CD4-positive, alpha-beta T cell (primary cell): Measurements from ENCODE around the gene DDN. TPM values are rescaled to one million over a fixed set of nuclear protein-coding genes. Genes with fewer than 3 reads are reported as not detected.

Experiments
- ATAC-seq: fragments of 200-7000 bp; cut with Tn5 transposase; one replicate; pipeline ENCODE4 v1.10.0; 2022; ENCODE audit warnings: mild to moderate bottlenecking; ENCODE audit not compliant: poor library complexity
- CTCF ChIA-PET: fragments of 350-600 bp; sonication (Branson Sonifier 250); formaldehyde crosslinking; loops from one replicate; lab custom pipeline; 2021; ENCODE audit warnings: antibody characterized with exemption, inconsistent platforms; lab: Charles Lee
- POLR2A ChIA-PET: fragments of 350-600 bp; sonication (Branson Sonifier 250); formaldehyde crosslinking; loops from one replicate; lab custom pipeline; 2021; ENCODE audit warnings: antibody characterized with exemption, inconsistent platforms; lab: Charles Lee
- DNase-seq, 14 experiments: peaks; one replicate each; pipeline ENCODE4 v3.0.0-alpha.2; 2013 to 2020; ENCODE audit warnings: mixed read lengths in 2 of 14
- H3K27ac ChIP-seq, 2 donors: one replicate each; pipeline versions ENCODE4 v1.5.1 to v1.7.0; 2013; ENCODE audit warnings: low read length in 2 of 2, low read depth in 1 of 2, mild to moderate bottlenecking in 1 of 2
- H3K27me3 ChIP-seq, 2 experiments: 1 replicate in 1 of 2; 2 replicates in 1 of 2; pipeline versions ENCODE4 v1.6.1 to v1.7.0; 2013; ENCODE audit warnings: low read length in 2 of 2, control low read depth in 1 of 2, mild to moderate bottlenecking in 1 of 2, moderate library complexity in 1 of 2; ENCODE audit not compliant: insufficient read depth in 2 of 2, control insufficient read depth in 1 of 2
- H3K36me3 ChIP-seq: one replicate; pipeline ENCODE4 v1.6.1; 2013; ENCODE audit warnings: low read length, control low read depth; ENCODE audit not compliant: insufficient read depth
- H3K4me1 ChIP-seq: one replicate; pipeline ENCODE4 v1.6.1; 2013; ENCODE audit warnings: low read length, control low read depth; ENCODE audit not compliant: insufficient read depth
- H3K4me3 ChIP-seq: one replicate; pipeline ENCODE4 v1.5.1; 2013; ENCODE audit warnings: mild to moderate bottlenecking, low read length, moderate library complexity
- H3K9me3 ChIP-seq, 2 experiments: 1 replicate in 1 of 2; 2 replicates in 1 of 2; pipeline versions ENCODE4 v1.6.1 to v1.7.0; 2013; ENCODE audit warnings: low read length in 2 of 2, mild to moderate bottlenecking in 2 of 2, control low read depth in 1 of 2, moderate library complexity in 1 of 2; ENCODE audit not compliant: control insufficient read depth in 1 of 2, insufficient read depth in 1 of 2
- H3K27ac Mint-ChIP-seq: one replicate; pipeline ENCODE4 v1.8.0; 2020; ENCODE audit warnings: mixed read lengths
- H3K27me3 Mint-ChIP-seq: one replicate; pipeline ENCODE4 v1.8.0; 2021; ENCODE audit warnings: mixed read lengths
- H3K36me3 Mint-ChIP-seq: one replicate; pipeline ENCODE4 v1.8.0; 2021; ENCODE audit warnings: low read depth, mixed read lengths
- H3K4me1 Mint-ChIP-seq: one replicate; pipeline ENCODE4 v1.8.0; 2021; ENCODE audit warnings: low read depth, mixed read lengths
- H3K4me3 Mint-ChIP-seq: one replicate; pipeline ENCODE4 v1.8.0; 2020; ENCODE audit warnings: mild to moderate bottlenecking, mixed read lengths
- H3K9me3 Mint-ChIP-seq: one replicate; pipeline ENCODE4 v1.8.0; 2020; ENCODE audit warnings: mixed read lengths
- CTCF ChIP-seq: fragments of 200-600 bp; IDR thresholded peaks from one replicate; pipeline ENCODE4 v1.8.0; 2022; ENCODE audit warnings: antibody characterized with exemption, mild to moderate bottlenecking
- intact Hi-C, 2 experiments: fragments of 100-400 bp; cut with DNase I in 1 of 2; cut with micrococcal nuclease in 1 of 2; formaldehyde crosslinking; loops; one replicate each; pipeline versions ENCODE4 v1.15.1 to v1.9.0; 2023 to 2025; cut with DNase I, micrococcal nuclease
- total RNA-seq, 174 experiments: library from RNA in 2 of 174; stranded (reverse) in 2 of 174; gene quantifications; one replicate each; pipeline ENCODE4 v1.2.3 and lab custom pipeline; 2021 to 2026

DDN gene
- total RNA-seq, 2 experiments from 2014 or later = 0.30 to 0.47 TPM

- Histone ChIP-seq H3K4me3 (no peak overlapping the region), H3K9me3 (no peaks in the 10 kb centered on the region), H3K36me3 (peaks cover 81% of the 10 kb centered on the region), H3K27me3 (no peaks in the 10 kb centered on the region), H3K4me1 (no peaks in the 10 kb centered on the region), H3K27ac (no peak overlapping the region)
- no peak overlapping the region for H3K4me3 Mint-ChIP-seq
- no peak overlapping the region for H3K27ac Mint-ChIP-seq
- peaks cover 71% of the 10 kb centered on the region for H3K36me3 Mint-ChIP-seq
- no peaks in the 10 kb centered on the region for H3K9me3 Mint-ChIP-seq
- POLR2A ChIA-PET = interaction anchor here (1.1 kb wide), 1 partner anchor 14 kb away, joined by 6 read pairs; no protein-coding TSS in a partner anchor
- intact Hi-C loops = no loop called here
- CTCF ChIA-PET = interaction anchor here (0.7 to 1.7 kb wide), 2 partner anchors 10 to 59 kb away, joined by 4 read pairs; no protein-coding TSS in a partner anchor
- ATAC-seq (no peak), DNase-seq (no peak)
- no peaks in the 10 kb centered on the region for H3K27me3 Mint-ChIP-seq
- H3K4me1 Mint-ChIP-seq = no peaks in the 10 kb centered on the region
- no peak for TF ChIP-seq CTCF
These were observed 34.6 kb upstream of the DDN start for GRCh38 chr12:49033611-49034285.

GRCh38 chr12:49032679-49033447 is 33.7 kb upstream of the DDN start:
- Histone ChIP-seq H3K4me3 (no peak overlapping the region), H3K4me1 (no peaks in the 10 kb centered on the region), H3K27me3 (no peaks in the 10 kb centered on the region), H3K9me3 (no peaks in the 10 kb centered on the region), H3K27ac (no peak overlapping the region), H3K36me3 (peaks cover 81% of the 10 kb centered on the region)
- intact Hi-C loops = no loop called here
- H3K4me1 Mint-ChIP-seq = no peaks in the 10 kb centered on the region
- no peak for TF ChIP-seq CTCF
- no peak overlapping the region for H3K4me3 Mint-ChIP-seq
- POLR2A ChIA-PET = interaction anchor here (1.1 kb wide), 1 partner anchor 13 kb away, joined by 6 read pairs; no protein-coding TSS in a partner anchor
- no peak overlapping the region for H3K27ac Mint-ChIP-seq
- no peaks in the 10 kb centered on the region for H3K9me3 Mint-ChIP-seq
- H3K27me3 Mint-ChIP-seq = no peaks in the 10 kb centered on the region
- no peak for ATAC-seq
- no peak for DNase-seq
- CTCF ChIA-PET = no interaction called here
- H3K36me3 Mint-ChIP-seq = peaks cover 71% of the 10 kb centered on the region

- CTCF ChIA-PET = interaction anchor here (2.8 kb wide), 1 partner anchor 11 kb away, joined by 9 read pairs; no protein-coding TSS in a partner anchor
- H3K4me1 ChIP-seq = no peaks in the 10 kb centered on the region
- no peak overlapping the region for H3K4me3 Mint-ChIP-seq
- no peak overlapping the region for H3K4me3 ChIP-seq
- H3K27ac Mint-ChIP-seq = no peak overlapping the region
- DNase-seq = peak in 1 of 14 experiments; percentile 23
- H3K27me3 ChIP-seq = no peaks in the 10 kb centered on the region
- intact Hi-C loops = no loop called here
- no peak for TF ChIP-seq CTCF
- POLR2A ChIA-PET = no interaction called here
- no peaks in the 10 kb centered on the region for H3K9me3 Mint-ChIP-seq
- H3K27me3 Mint-ChIP-seq = no peaks in the 10 kb centered on the region
- peaks cover 81% of the 10 kb centered on the region for H3K36me3 ChIP-seq
- H3K9me3 ChIP-seq = no peaks in the 10 kb centered on the region
- H3K36me3 Mint-ChIP-seq = peaks cover 75% of the 10 kb centered on the region
- no peaks in the 10 kb centered on the region for H3K4me1 Mint-ChIP-seq
- H3K27ac ChIP-seq = no peak overlapping the region
- no peak for ATAC-seq
These were observed 33.1 kb upstream of the DDN start for GRCh38 chr12:49032276-49032675.
